Caco-2 (cell line): ENCODE measurements around the gene KHDRBS2. TPM values are rescaled to one million over a fixed set of nuclear protein-coding genes. Genes with fewer than 3 reads are reported as not detected.

ENCODE experiments used
- BruUV-seq: library from RNA; stranded (reverse); fragments of 400-500 nt; replicated peaks from 2 replicates; lab custom pipeline; 2021; lab: Mats Ljungman, UMichigan
- CTCF ChIA-PET: fragments of 300-600 bp; sonication (Branson Sonifier 250); formaldehyde crosslinking; loops from one replicate; lab custom pipeline; 2022; ENCODE audit warnings: antibody characterized with exemption; lab: Charles Lee
- POLR2A ChIA-PET: fragments of 300-600 bp; sonication (Branson Sonifier 250); formaldehyde crosslinking; loops from one replicate; lab custom pipeline; 2022; ENCODE audit warnings: antibody characterized with exemption; lab: Charles Lee
- DNase-seq, 2 experiments: peaks; one replicate each; pipeline versions ENCODE4 v3.0.0 to v3.0.0-alpha.2; 2020 to 2022
- H3K27me3 ChIP-seq: replicated peaks from 2 replicates; pipeline ENCODE4 v1.6.0; 2011; ENCODE audit warnings: low read length; ENCODE audit not compliant: control insufficient read depth, insufficient read depth
- H3K36me3 ChIP-seq: 2 replicates; pipeline ENCODE4 v1.5.1; 2011; ENCODE audit warnings: low read length; ENCODE audit not compliant: control insufficient read depth, insufficient read depth
- H3K4me1 ChIP-seq: fragments of 250-450 bp; sonication (Bioruptor Pico); 2 replicates; pipeline ENCODE4 v1.5.1; 2020; ENCODE audit warnings: mild to moderate bottlenecking
- H3K4me3 ChIP-seq: 2 replicates; pipeline ENCODE4 v1.5.1; 2011; ENCODE audit warnings: low read depth, mild to moderate bottlenecking, control low read depth, low read length
- H3K9me3 ChIP-seq: fragments of 250-450 bp; sonication (Bioruptor Pico); 2 replicates; pipeline ENCODE4 v1.5.1; 2020; ENCODE audit warnings: mild to moderate bottlenecking, moderate library complexity
- H3K27ac Mint-ChIP-seq: one replicate; pipeline ENCODE4 v1.8.0; 2022; ENCODE audit warnings: mixed read lengths; ENCODE audit not compliant: unreplicated experiment
- H3K27me3 Mint-ChIP-seq: one replicate; pipeline ENCODE4 v1.8.0; 2022; ENCODE audit warnings: mixed read lengths; ENCODE audit not compliant: insufficient read depth, unreplicated experiment
- H3K36me3 Mint-ChIP-seq: one replicate; pipeline ENCODE4 v1.8.0; 2022; ENCODE audit warnings: mild to moderate bottlenecking, mixed read lengths; ENCODE audit not compliant: insufficient read depth, unreplicated experiment
- H3K4me1 Mint-ChIP-seq: one replicate; pipeline ENCODE4 v1.8.0; 2022; ENCODE audit warnings: low read depth, mixed read lengths; ENCODE audit not compliant: unreplicated experiment
- H3K4me3 Mint-ChIP-seq: one replicate; pipeline ENCODE4 v1.8.0; 2022; ENCODE audit warnings: mild to moderate bottlenecking, moderate library complexity, mixed read lengths; ENCODE audit not compliant: unreplicated experiment
- H3K9me3 Mint-ChIP-seq: one replicate; pipeline ENCODE4 v1.8.0; 2022; ENCODE audit warnings: mixed read lengths; ENCODE audit not compliant: unreplicated experiment
- intact Hi-C: fragments of 100-400 bp; cut with micrococcal nuclease; formaldehyde crosslinking; loops from one replicate; pipeline ENCODE4 v1.10.0; 2022; ENCODE audit not compliant: unreplicated experiment
- total RNA-seq: library from RNA; stranded (reverse); gene quantifications from 2 replicates; pipeline ENCODE4 v1.2.3, GENCODE V29; 2022
- TF ChIP-seq, protein P1 (sequence below), 2 experiments: fragments of 200-600 bp in 1 of 2; IDR thresholded peaks; 1 replicate in 1 of 2; 2 replicates in 1 of 2; pipeline versions ENCODE4 v1.5.1 to v1.8.0; 2011 to 2022; ENCODE audit warnings: antibody characterized with exemption in 1 of 2, control low read depth in 1 of 2, inconsistent platforms in 1 of 2, low read depth in 1 of 2, low read length in 1 of 2, mild to moderate bottlenecking in 1 of 2, moderate library complexity in 1 of 2; ENCODE audit not compliant: insufficient read depth in 1 of 2, severe bottlenecking in 1 of 2, unreplicated experiment in 1 of 2

Gene KHDRBS2
- total RNA-seq, 1 experiment from 2014 or later: not detected

DNA sequence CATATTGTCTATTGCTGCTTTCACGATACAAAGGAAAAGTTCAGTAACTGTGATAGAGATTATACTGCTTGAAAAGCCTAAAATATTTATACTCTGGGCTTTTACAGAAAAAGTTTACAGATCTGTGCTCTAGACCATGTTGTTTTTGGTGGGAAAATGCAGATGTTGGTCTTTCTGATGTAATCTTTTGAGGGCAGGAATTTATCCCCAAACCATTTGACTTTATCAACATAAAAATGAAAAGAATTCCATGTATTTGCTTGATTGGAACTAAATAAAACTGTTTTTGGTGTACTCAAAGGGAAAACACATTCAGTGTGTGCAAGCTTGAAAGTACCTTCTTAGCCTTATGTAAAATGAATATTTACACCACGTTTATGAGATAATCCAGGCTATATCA lies 603.5 kb downstream of the KHDRBS2 start:
- Mint-ChIP-seq H3K36me3 (no peaks in the 10 kb centered on the region), H3K4me3 (no peak overlapping the region), H3K27me3 (no peaks in the 10 kb centered on the region), H3K9me3 (no peaks in the 10 kb centered on the region), H3K27ac (no peak overlapping the region), H3K4me1 (no peaks in the 10 kb centered on the region)
- DNase-seq: no peak
- TF ChIP-seq, protein P1, sequence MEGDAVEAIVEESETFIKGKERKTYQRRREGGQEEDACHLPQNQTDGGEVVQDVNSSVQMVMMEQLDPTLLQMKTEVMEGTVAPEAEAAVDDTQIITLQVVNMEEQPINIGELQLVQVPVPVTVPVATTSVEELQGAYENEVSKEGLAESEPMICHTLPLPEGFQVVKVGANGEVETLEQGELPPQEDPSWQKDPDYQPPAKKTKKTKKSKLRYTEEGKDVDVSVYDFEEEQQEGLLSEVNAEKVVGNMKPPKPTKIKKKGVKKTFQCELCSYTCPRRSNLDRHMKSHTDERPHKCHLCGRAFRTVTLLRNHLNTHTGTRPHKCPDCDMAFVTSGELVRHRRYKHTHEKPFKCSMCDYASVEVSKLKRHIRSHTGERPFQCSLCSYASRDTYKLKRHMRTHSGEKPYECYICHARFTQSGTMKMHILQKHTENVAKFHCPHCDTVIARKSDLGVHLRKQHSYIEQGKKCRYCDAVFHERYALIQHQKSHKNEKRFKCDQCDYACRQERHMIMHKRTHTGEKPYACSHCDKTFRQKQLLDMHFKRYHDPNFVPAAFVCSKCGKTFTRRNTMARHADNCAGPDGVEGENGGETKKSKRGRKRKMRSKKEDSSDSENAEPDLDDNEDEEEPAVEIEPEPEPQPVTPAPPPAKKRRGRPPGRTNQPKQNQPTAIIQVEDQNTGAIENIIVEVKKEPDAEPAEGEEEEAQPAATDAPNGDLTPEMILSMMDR (IDR thresholded peaks at IDR 0.05; ENCODE audit: insufficient read depth in 1 of 2, low read depth in 1 of 2, low read length in 1 of 2, severe bottlenecking in 1 of 2, unreplicated experiment in 1 of 2): no peak
- H3K4me1 ChIP-seq: no peaks in the 10 kb centered on the region
- no peaks in the 10 kb centered on the region for H3K27me3 ChIP-seq
- CTCF ChIA-PET: no interaction called here
- intact Hi-C loops: no loop called here
- H3K36me3 ChIP-seq: no peaks in the 10 kb centered on the region
- POLR2A ChIA-PET: no interaction called here
- no TSS peak for BruUV-seq
- no peak overlapping the region for H3K4me3 ChIP-seq
- H3K9me3 ChIP-seq: no peaks in the 10 kb centered on the region

DNA sequence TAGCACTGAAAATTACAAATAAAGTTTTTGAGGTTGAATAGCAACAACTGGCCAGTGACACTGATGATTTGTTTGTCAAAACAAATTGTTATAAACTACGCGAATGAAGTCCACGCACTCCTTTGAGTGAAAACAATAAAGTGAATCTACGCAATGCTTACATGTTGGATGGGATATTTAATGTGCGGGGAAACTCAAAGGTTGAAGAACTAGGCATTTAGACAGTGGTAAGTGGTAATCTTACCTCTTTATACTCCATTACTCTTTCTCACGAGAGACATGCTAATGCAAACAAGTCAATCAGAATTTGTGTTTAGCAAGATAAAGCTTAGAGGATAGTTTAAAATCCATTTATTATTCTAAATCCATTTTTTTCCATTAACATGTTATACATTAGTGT lies 606.4 kb downstream of the KHDRBS2 start:
- Histone ChIP-seq H3K4me1 (no peaks in the 10 kb centered on the region), H3K9me3 (no peaks in the 10 kb centered on the region), H3K36me3 (no peaks in the 10 kb centered on the region), H3K27me3 (no peaks in the 10 kb centered on the region), H3K4me3 (no peak overlapping the region)
- DNase-seq: no peak
- Mint-ChIP-seq H3K36me3 (no peaks in the 10 kb centered on the region), H3K9me3 (no peaks in the 10 kb centered on the region), H3K27ac (no peak overlapping the region), H3K27me3 (no peaks in the 10 kb centered on the region), H3K4me1 (no peaks in the 10 kb centered on the region), H3K4me3 (no peak overlapping the region)
- BruUV-seq: no TSS peak
- ChIA-PET CTCF (no interaction called here), POLR2A (no interaction called here)
- intact Hi-C loops: no loop called here
- TF ChIP-seq, protein P1 (IDR thresholded peaks at IDR 0.05; ENCODE audit: insufficient read depth in 1 of 2, low read depth in 1 of 2, low read length in 1 of 2, severe bottlenecking in 1 of 2, unreplicated experiment in 1 of 2): no peak

DNA sequence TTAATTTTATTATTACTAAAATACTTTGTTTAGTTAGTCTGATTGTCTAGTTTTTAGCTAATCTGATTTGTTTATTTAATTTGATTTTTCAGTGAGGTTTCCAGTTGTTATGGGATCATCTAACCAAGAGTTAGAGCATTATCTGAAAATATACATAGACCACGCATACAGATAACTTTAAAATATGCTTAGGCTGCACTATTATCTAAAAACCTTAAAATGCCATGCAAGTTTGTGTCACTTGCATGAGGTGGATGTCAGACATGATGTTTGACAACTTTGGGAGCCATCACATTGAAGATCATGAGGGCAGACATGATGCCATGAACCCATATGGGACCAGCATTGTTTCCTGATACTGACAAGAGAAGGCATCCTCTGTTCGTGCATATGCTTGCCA lies 610.3 kb downstream of the KHDRBS2 start:
- TF ChIP-seq, protein P1 (IDR thresholded peaks at IDR 0.05; ENCODE audit: insufficient read depth in 1 of 2, low read depth in 1 of 2, low read length in 1 of 2, severe bottlenecking in 1 of 2, unreplicated experiment in 1 of 2): no peak
- intact Hi-C loops: no loop called here

More for the DNA sequence above, 610.3 kb downstream of the KHDRBS2 start:
- POLR2A ChIA-PET: no interaction called here
- H3K4me3 ChIP-seq: no peak overlapping the region
- no peak for DNase-seq
- no peaks in the 10 kb centered on the region for H3K36me3 Mint-ChIP-seq
- no peak overlapping the region for H3K4me3 Mint-ChIP-seq
- no peak overlapping the region for H3K27ac Mint-ChIP-seq
- H3K27me3 Mint-ChIP-seq: no peaks in the 10 kb centered on the region
- H3K9me3 ChIP-seq: no peaks in the 10 kb centered on the region
- no TSS peak for BruUV-seq
- H3K4me1 Mint-ChIP-seq: no peaks in the 10 kb centered on the region
- H3K4me1 ChIP-seq: no peaks in the 10 kb centered on the region
- H3K27me3 ChIP-seq: no peaks in the 10 kb centered on the region
- H3K9me3 Mint-ChIP-seq: no peaks in the 10 kb centered on the region
- H3K36me3 ChIP-seq: no peaks in the 10 kb centered on the region
- CTCF ChIA-PET: no interaction called here
